GM18951 (cell line): ENCODE results near the gene KCNMB1.

Experiments
- POLR2A ChIP-seq: IDR thresholded peaks from 4 replicates; pipeline ENCODE4 v1.6.1; 2011; ENCODE audit warnings: mild to moderate bottlenecking; ENCODE audit not compliant: insufficient read length, insufficient read depth; ENCODE audit errors: extremely low read depth
- in situ Hi-C: fragments of 300-500 bp; cut with MboI; formaldehyde crosslinking; loops from one replicate; pipeline ENCODE4 v1.12.0; 2022; ENCODE audit warnings: low sequenced_read_pairs, mixed read lengths, inconsistent platforms; ENCODE audit not compliant: unreplicated experiment

Gene KCNMB1

DNA sequence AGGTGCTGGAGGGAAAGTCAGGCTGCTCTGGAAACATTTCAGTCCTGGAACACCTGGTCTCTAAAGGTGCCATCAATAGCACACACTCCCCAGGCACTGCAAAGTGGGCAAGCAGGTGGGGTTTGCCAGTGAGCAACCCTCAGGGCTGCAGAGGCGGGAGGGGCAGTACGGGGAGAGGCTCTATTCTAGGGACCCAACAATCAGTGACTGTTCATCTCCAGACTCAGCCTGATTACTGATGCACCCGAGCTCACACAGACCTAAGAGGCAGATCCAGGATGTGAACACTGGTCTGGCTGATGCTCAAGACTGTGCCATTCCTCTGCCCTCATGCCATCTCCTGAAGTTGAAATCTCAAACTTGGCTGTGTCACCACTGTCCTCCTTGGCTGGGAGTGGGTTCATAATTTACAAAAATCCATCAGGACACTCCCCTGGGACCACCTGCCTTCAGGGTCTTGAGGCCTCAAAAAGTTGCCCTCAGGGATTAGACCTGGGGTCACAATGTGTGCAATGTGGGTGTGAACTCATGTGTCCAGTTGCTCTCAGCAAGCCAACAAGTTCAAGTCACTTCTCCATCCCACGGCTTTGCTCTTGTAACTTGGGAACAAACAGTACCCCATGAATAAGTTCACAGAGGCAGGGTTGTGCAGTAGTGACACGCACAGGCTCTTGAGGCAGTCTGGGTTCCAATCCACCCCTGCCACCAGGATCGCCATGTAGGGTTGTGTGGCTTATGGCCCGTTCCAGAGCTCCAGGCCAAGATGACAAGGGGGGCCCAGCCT, 19.9 kb upstream of the KCNMB1 start:
- no peak for TF ChIP-seq POLR2A
- in situ Hi-C loops: loop anchor here (5.0 kb wide), 1 partner anchor 172 kb away; no protein-coding TSS in a partner anchor

DNA sequence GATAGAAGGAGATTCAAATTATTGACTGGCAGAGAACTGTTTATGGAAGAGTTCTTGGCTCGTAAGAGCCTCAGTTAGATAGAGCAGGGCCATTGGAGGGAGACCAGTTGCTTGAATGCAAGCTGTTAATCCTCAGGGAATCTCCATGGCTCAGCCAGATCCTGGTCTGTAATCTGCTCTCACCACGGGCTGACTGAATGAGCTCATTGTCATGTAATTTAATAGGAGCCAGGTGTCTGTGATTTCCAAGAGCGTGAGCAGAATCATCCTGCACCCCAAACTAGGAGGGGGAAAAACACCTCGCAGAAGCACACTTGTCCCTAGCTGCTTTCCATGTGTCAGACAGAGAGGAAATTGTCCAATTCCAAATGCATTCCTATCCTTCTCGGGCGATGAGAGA, 19.1 kb upstream of the KCNMB1 start:
- in situ Hi-C loops: loop anchor here (5.0 kb wide), 1 partner anchor 171 kb away; no protein-coding TSS in a partner anchor
- TF ChIP-seq POLR2A: no peak

GRCh38 chr5:170407062-170407461, 17.9 kb upstream of the KCNMB1 start:
- in situ Hi-C loops: loop anchor here (5.0 kb wide), 1 partner anchor 170 kb away; no protein-coding TSS in a partner anchor
- no peak for TF ChIP-seq POLR2A

DNA sequence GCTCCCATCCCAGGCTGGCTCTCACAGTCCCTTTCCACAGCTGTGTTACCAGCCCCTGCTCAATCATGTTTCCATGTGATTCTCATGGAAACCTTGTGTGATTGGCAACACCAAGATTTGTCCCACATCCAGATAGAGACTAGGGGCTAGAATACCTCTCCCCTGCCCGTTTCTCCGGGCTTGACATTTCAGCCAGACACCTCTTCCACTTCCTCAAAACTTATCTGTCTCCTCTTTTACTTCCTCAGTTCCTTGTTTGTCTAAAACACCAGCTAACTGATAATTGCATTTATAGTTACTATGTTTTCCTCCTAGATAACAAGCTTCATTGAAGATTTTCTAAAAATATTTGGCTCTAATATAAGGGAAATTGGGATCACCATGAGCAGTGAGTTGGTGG, 16.6 kb upstream of the KCNMB1 start:
- no peak for TF ChIP-seq POLR2A
- in situ Hi-C loops: loop anchor here (5.0 kb wide), 1 partner anchor 169 kb away; no protein-coding TSS in a partner anchor

DNA sequence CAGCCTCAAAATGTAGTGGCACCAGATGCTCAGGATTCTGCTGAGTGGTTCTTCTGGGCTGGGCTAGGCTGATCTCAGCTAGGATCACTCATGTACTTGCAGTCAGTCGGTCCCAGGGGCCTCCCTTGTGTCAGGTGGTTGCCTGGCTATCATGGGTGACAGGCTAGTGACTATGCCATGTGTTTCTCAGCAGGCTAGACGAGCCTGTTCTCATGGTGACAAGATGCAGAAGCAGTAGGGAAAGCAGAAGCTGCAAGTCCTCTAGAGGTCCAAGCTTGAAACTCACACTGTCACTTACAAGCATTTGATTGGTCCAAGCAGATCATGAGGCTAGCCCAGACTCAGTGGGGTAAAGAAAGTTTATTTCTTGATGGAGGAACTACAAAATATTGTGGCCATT, 15.2 kb upstream of the KCNMB1 start:
- TF ChIP-seq POLR2A: no peak
- in situ Hi-C loops: no loop called here

- TF ChIP-seq POLR2A: no peak
- in situ Hi-C loops: no loop called here
Measured at GRCh38 chr5:170403675-170404074, 14.5 kb upstream of the KCNMB1 start.

DNA sequence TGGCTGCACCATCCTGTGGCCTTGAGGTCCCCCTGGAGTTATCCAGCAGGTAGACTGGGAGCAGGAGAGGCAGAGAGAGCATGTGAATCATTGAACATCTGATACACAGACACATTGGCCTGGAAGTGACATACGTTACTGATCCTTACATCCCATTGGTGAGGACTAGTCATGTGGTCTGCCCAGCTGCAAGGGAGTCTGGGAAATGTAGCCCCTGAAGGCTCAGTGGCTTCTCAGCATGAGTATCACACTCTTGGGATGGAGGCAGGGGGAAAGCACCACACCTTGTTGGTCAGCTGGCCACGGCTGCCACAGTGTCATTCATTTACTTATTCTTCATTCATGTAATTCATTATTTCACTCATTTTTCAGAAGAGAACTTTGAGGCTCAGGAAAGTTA, 13.3 kb upstream of the KCNMB1 start:
- in situ Hi-C loops: no loop called here
- TF ChIP-seq POLR2A: no peak

DNA sequence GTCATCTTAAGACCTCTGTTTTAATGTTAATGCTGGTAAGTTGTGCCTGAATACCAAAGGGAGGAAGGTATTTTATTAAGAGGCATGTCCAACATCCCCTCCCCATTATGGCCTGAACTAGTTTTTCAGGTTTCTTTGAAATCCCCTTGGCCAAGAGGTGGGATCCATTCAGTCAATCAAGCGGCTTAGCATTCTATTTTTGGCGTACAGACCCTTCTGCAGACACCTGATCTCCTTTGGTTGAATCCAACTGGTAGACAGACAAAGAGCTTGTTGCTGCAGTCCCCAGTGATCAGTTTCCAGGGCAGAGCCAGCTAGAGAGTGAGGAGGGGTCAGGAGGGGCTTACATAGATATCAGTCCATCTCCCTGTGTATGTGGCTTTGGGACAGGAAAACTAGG, 7.9 kb upstream of the KCNMB1 start:
- in situ Hi-C loops: no loop called here

DNA sequence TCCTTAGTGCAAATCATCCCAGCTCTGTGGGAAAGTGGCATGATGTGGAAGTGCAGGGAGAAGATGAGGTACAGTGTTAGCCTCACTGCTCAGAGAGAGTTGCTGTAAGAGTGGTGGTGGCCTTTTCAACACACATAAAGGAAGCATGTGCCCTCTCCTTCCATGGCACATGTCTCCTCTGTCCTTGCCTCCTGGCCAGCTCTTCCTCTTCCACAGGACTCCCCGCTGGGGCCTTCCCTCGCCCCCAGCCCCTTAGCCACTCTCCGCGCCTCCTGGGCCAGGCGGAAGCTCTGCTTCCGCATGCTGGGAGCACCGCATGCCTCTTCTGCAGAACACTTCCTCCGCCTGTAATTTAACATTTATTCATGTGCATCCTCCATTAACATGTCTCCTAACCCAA, 4.8 kb upstream of the KCNMB1 start:
- in situ Hi-C loops: no loop called here
- TF ChIP-seq POLR2A: no peak

More for the DNA sequence above, 7.9 kb upstream of the KCNMB1 start:
- no peak for TF ChIP-seq POLR2A

DNA sequence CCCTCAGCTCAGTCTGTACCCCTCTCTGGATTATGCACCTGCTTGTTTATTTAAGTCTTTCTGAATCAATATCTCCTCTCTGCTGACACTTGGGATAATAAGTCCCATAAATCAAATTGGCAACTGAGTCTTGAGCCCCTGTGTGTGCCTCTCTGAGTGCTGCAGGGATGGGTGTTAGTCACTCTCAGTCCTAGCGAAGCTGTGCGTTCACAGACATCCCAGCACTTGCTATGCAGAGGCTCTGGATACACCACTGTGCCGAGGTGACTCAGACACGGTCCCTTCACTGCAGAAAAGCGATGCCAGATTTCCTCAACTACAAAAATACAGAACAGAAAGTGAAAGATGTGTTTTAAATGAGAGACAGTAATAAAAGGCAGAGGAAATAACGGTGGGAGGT, 4.1 kb upstream of the KCNMB1 start:
- in situ Hi-C loops: no loop called here
- TF ChIP-seq POLR2A: no peak

GRCh38 chr5:170390472-170390871, 1.3 kb upstream of the KCNMB1 start:
- in situ Hi-C loops: no loop called here
- TF ChIP-seq POLR2A: no peak

DNA sequence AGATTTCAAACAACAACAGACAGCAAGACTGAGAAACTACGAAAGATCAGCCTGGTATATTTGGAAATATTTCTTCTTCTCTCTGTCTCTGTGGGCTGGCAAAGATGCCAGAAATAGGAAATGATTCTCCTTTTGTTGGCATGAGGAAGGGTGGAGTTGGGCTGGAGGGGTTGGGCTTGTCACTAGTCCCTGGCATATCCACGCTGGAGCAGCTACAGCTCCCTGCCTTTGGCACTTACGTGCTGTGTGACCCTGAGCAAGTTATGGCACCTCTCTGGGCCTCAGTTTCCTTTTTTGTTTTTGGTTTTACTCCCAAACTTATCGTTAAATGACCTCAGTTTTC, 354 bp upstream of the KCNMB1 start:
- TF ChIP-seq POLR2A: no peak
- in situ Hi-C loops: no loop called here

DNA sequence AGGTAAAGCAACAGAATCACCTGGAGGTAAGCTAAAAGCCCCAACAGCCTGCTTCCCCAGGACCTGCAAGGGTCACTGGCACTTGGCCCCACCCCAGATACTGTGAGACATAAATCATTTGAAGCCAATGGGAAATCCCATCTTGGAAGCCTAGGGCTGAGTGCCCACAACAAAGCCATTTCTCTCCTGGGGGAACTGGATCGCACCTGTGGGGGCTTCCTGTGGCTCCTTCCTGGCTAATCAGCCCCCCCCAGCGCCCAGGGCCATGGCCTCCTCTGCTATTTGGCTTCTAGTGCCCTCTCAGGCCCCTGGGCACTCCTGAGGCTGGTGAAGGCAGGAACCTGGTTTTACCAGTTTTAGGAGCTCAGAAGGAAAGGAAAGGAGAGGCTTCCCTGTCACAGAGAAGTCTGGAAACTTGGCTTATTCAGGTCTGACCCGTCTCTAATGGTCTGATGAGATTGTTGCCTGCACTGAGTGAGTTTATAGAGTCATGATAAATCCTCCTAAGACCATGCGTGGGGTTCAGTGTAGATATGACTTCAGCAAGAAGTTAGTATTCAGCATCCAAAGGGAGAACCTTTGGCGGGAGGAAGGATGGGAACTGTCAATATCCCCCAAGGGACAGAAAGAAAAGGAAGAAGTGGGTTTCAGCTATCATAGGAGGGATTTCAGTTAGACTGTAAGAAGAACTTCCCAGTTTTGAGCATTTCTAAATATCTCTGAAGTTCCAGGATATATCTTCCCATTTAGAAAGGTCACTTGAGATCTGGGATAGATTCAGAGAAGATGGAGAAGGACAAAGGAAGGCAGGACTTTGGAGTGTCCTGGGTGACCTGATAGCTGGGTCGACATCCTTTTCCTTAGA, 1.2 kb downstream of the KCNMB1 start:
- TF ChIP-seq POLR2A: no peak
- in situ Hi-C loops: no loop called here

DNA sequence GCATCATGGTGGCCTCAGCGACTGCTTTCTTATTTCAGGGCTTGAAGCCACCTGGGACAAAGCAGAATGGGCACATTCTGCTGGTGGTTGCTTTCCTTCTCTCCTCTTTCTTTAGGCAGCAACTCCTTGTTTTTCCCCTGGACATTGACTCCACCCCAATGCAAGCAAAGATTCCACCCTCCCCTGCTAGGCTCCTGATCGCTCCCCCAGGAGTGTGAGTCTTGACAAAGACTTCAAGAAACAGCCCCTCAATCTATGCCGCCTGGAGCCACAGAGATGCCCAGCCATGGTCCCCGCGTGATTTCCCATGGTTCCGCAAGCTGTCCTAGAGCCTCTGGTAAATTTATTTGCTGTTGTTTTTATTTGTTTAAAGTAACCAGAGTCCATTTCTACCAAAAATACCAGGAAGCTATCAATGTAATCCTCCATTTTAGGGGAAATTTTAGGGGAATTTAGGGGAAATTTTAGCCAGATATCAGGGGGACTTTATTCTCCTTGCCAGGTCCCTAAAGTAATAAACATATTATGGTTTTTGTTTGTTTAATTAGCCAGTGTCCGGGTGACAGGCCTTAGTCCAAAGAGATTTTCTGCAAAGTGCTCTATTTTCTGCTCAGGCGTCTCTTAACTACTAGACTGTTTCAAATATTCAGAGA, 2.3 kb downstream of the KCNMB1 start:
- no peak for TF ChIP-seq POLR2A
- in situ Hi-C loops: no loop called here

DNA sequence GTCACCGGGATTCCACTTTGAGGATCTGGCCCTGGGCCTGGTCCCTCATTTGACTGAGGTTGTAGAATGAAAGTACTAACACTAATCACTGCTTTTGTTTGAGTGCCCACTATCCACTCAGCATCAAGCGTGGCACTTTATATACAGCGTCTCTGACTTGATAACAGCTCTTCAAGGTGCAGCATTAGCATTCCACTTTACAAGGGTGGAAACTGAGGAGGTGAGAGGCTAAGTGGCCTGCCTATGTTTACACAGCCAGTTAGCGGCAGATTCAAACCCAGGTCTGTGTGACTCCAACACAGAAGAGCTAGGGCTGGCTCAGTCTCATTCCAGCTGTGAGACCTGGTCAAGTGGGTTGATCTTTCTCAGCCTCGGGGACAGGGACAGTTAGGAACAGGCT, 5.9 kb downstream of the KCNMB1 start:
- no peak for TF ChIP-seq POLR2A
- in situ Hi-C loops: no loop called here
